ENCODE measurements around the gene OTOS. TPM values are rescaled to one million over a fixed set of nuclear protein-coding genes. Genes with fewer than 3 reads are reported as not detected.

Gene OTOS
- total RNA-seq, 1 donor = not detected

DNA sequence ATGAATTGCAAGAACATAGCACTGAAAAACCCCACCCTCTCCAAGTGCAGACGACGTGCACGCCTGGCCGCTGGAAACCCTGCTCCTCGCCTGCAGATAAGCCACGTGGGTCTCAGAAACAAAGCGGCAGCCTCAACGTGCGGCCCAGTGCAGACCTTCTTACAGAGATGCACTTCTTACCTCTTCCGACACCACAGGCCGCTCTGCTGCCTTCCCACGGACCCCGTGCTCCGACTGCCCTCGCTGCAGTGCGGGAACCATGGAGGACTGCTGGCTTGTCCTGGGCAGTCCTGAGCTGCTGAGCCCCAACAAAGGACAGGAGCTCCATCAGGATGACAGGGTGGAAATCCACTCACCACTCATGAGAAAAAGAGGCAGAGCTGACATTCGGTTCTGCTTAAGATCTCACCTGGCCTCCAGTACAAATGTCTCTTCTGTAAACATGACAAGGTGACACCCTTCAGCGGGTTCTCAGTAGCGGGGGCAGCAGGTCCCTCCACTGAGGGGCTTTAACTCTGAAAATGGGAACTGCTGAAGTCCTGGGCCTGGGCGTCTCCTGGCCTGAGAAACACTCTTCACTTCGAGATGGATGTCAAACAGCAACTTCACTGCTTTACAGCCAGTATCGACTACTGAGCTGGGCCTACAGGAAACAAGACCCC, 10.6 kb downstream of the OTOS start:
- Histone ChIP-seq H3K79me2 (ENCODE audit: insufficient read depth, low read length) (peaks cover 15% of the 10 kb centered on the region), H2AFZ (ENCODE audit: low read length) (no peak overlapping the region), H3K36me3 (ENCODE audit: insufficient read depth, low read length) (peaks cover 49% of the 10 kb centered on the region), H4K20me1 (ENCODE audit: insufficient read depth, low read length) (peaks cover 10% of the 10 kb centered on the region), H3K9me3 (ENCODE audit: low read depth, low read length) (no peaks in the 10 kb centered on the region), H3K4me2 (ENCODE audit: insufficient read depth, low read length) (no peak overlapping the region), H3K27me3 (ENCODE audit: insufficient read depth, low read length) (no peaks in the 10 kb centered on the region), H3K27ac (ENCODE audit: low read depth, low read length) (no peak overlapping the region), H3K4me3 (ENCODE audit: insufficient read depth, low read length) (no peak overlapping the region), H3K4me1 (ENCODE audit: insufficient read depth, low read length) (peaks cover 5% of the 10 kb centered on the region)
- peak; percentile 68 for DNase-seq (ENCODE audit: insufficient read length, low spot score, missing footprints)
- TF ChIP-seq, protein P1, sequence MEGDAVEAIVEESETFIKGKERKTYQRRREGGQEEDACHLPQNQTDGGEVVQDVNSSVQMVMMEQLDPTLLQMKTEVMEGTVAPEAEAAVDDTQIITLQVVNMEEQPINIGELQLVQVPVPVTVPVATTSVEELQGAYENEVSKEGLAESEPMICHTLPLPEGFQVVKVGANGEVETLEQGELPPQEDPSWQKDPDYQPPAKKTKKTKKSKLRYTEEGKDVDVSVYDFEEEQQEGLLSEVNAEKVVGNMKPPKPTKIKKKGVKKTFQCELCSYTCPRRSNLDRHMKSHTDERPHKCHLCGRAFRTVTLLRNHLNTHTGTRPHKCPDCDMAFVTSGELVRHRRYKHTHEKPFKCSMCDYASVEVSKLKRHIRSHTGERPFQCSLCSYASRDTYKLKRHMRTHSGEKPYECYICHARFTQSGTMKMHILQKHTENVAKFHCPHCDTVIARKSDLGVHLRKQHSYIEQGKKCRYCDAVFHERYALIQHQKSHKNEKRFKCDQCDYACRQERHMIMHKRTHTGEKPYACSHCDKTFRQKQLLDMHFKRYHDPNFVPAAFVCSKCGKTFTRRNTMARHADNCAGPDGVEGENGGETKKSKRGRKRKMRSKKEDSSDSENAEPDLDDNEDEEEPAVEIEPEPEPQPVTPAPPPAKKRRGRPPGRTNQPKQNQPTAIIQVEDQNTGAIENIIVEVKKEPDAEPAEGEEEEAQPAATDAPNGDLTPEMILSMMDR (IDR thresholded peaks at IDR 0.05; ENCODE audit: extremely low read depth, low read depth, low read length) = no peak

DNA sequence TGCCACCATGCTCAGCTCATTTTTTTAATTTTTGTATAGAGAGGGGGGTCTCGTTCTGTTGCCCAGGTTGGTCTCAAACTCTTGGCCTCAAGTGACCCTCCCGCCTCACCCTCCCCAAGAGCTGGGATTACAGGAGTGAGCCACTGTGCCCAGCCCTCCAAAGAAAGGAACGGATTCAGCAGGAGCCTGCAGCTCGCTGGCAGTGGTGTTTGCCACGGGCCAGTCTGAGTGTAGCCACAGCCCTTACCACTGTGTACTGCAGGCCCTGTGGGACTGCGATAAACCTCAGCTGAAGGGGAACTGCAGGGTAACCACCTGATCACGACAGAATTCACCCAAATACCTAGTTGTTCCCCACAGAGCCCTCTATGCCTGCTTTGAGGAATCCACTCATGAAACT, 11.1 kb downstream of the OTOS start:
- no peaks in the 10 kb centered on the region for H3K27me3 ChIP-seq (ENCODE audit: insufficient read depth, low read length)
- no peak overlapping the region for H3K4me3 ChIP-seq (ENCODE audit: insufficient read depth, low read length)
- H3K4me1 ChIP-seq (ENCODE audit: insufficient read depth, low read length) = no peaks in the 10 kb centered on the region
- H3K27ac ChIP-seq (ENCODE audit: low read depth, low read length) = no peak overlapping the region
- H3K9me3 ChIP-seq (ENCODE audit: low read depth, low read length) = no peaks in the 10 kb centered on the region
- TF ChIP-seq, protein P1 (IDR thresholded peaks at IDR 0.05; ENCODE audit: extremely low read depth, low read depth, low read length) = no peak
- peaks cover 5% of the 10 kb centered on the region for H4K20me1 ChIP-seq (ENCODE audit: insufficient read depth, low read length)
- peaks cover 10% of the 10 kb centered on the region for H3K79me2 ChIP-seq (ENCODE audit: insufficient read depth, low read length)
- peaks cover 49% of the 10 kb centered on the region for H3K36me3 ChIP-seq (ENCODE audit: insufficient read depth, low read length)
- no peak overlapping the region for H3K4me2 ChIP-seq (ENCODE audit: insufficient read depth, low read length)
- peak; percentile 14 for DNase-seq (ENCODE audit: insufficient read length, low spot score, missing footprints)
- H2AFZ ChIP-seq (ENCODE audit: low read length) = no peak overlapping the region

- H3K79me2 ChIP-seq (ENCODE audit: insufficient read depth, low read length) = peaks cover 3% of the 10 kb centered on the region
- H3K36me3 ChIP-seq (ENCODE audit: insufficient read depth, low read length) = peaks cover 49% of the 10 kb centered on the region
- no peak overlapping the region for H3K27ac ChIP-seq (ENCODE audit: low read depth, low read length)
Observed at GRCh38 chr2:240128608-240129145, 11.8 kb downstream of the OTOS start.

More at GRCh38 chr2:240128608-240129145, 11.8 kb downstream of the OTOS start:
- Histone ChIP-seq H3K4me3 (ENCODE audit: insufficient read depth, low read length) (no peak overlapping the region), H3K27me3 (ENCODE audit: insufficient read depth, low read length) (no peaks in the 10 kb centered on the region), H3K4me2 (ENCODE audit: insufficient read depth, low read length) (no peak overlapping the region), H4K20me1 (ENCODE audit: insufficient read depth, low read length) (no peaks in the 10 kb centered on the region), H3K4me1 (ENCODE audit: insufficient read depth, low read length) (no peaks in the 10 kb centered on the region), H2AFZ (ENCODE audit: low read length) (no peak overlapping the region), H3K9me3 (ENCODE audit: low read depth, low read length) (no peaks in the 10 kb centered on the region)
- TF ChIP-seq, protein P1 (IDR thresholded peaks at IDR 0.05; ENCODE audit: extremely low read depth, low read depth, low read length) = no peak
- peak; percentile 76 for DNase-seq (ENCODE audit: insufficient read length, low spot score, missing footprints)
